NCI-H2107 (cell line): Measurements from ENCODE around the gene MAPKAPK2.
"Not testable (repeated sequence)": the region's sequence is repeated elsewhere in the genome, so short reads cannot be mapped to it uniquely, and the experiment has no call there.

Experiments
- DNase-seq: peaks from one replicate; lab custom pipeline; 2025; lab: John Stamatoyannopoulos, UW

MAPKAPK2 gene

DNA sequence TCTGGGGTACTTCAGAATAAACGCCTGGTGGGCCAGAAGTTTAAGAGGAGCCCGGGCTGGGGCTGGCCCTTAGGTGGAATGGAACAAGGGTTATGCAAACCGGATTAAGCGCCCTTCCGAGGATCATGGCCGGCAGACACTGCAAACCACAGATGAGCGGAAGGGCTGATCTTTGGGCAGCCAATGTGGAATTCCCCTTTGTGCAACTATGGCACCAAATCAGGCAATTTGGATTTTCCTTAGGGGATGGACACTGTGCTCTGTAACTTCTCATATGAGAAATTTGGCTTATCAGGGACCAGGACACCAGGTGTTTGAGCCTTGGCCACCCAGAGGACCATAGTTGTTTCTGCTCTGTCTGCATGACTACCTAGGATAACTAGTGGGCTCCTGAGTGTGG, 93.3 kb downstream of the MAPKAPK2 start:
- no peak for DNase-seq

DNA sequence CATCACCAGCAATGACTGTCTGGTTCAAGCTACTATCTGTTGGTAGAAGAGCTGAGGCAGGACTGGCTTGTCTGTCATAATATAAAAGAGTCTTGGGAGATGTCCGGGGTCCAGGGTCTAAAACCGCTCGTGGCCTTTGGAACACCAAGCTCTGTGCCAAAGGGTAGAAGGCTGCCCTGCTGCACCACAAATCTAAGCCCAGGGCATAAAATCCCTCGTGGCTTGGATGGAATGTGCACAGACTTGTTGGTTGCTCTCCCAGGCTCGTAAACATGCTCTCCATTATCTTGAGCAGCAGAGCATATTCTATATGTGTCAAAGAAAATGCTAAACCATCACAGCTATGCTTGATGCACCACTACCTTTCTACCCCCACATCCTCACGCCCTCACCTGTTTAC, 94.2 kb downstream of the MAPKAPK2 start:
- not testable (repeated sequence) for DNase-seq

DNA sequence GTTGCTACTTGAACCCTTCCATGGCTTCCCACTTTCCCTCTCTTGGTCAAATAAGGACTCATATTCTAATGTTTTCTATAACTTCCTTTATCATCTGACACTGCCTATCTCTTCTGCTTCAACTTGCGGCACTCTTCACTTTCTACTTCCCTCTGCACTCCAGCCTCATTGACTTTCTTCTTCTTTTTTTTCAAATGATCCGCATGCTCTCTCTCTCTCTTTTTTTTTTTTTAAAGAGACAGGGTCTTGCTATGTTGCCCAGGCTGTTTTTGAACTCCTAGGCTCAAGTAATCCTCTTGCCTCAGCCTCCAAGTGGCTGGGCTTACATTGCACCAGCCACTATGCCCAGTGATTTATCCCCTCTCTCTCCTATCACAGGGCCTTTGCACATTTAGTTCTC, 94.9 kb downstream of the MAPKAPK2 start:
- no peak for DNase-seq

DNA sequence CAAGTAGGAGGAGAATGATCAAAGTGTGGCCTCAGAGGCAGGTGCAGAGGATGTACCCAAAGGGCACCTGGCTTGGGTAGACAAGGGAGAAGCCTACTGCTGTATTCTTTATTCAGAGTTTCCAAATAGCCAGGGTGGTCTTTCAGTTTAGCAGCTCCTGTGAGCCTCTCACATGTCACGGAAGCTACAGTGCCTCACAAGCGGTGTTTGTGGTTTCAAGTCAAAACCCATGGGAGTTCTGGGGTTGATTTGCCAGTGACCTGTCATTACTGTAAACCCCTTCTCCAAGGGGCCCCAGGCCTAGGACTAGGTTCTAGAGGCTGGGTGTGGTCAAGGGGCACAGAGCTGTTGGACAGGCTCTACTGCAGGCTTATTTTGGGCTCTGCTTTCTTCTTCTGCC, 97.7 kb downstream of the MAPKAPK2 start:
- no peak for DNase-seq

DNA sequence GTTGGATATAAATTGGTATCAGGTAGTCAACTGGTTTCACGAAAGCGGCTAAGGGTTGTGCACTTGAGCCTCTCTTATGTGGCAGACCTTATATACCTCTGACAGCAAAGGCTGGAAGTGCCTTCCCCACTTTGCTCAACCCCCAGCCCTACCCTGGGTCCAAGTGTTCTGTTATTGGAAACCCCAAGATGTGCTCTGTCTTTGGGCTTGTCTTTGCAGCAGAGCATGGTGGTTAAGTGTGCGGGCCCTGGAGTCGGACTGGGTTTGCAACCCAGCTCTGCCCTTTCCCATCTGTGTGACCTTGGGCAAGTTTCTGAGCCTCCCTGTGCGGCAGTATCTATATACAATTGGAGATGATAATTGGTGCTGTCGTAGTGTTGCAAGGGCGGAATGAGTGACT, 98.8 kb downstream of the MAPKAPK2 start:
- no peak for DNase-seq
